HepG2 (cell line): ENCODE results near the gene ADD2. TPM values are rescaled to one million over a fixed set of nuclear protein-coding genes. Genes with fewer than 3 reads are reported as not detected.

Experiments
- ATAC-seq: fragments of 200-7000 bp; cut with Tn5 transposase; 3 replicates; pipeline ENCODE4 v1.9.1; 2020; ENCODE audit warnings: mild to moderate bottlenecking, moderate library complexity
- BruUV-seq: library from RNA; stranded (reverse); fragments of 400-500 nt; replicated peaks from 2 replicates; lab custom pipeline; 2021; lab: Mats Ljungman, UMichigan
- CTCF ChIA-PET: fragments of 300-600 bp; formaldehyde crosslinking; extraction: SDS; loops from one replicate; lab custom pipeline; 2021; ENCODE audit warnings: low total read pairs, inconsistent platforms, low intra/inter-chr PET ratio; lab: Yijun Ruan, JAX
- POLR2A ChIA-PET: fragments of 350-600 bp; sonication (Branson Sonifier 250); formaldehyde crosslinking; loops from one replicate; lab custom pipeline; 2020; ENCODE audit warnings: antibody characterized with exemption, inconsistent platforms; lab: Yijun Ruan, JAX
- DNase-seq: peaks from one replicate; pipeline ENCODE4 v3.0.0-alpha.2; 2015; ENCODE audit warnings: low spot score
- FAIRE-seq: peaks from 3 replicates; lab custom pipeline; 2011; peaks lifted over from hg19 to GRCh38; lab: Jason Lieb, UNC
- H2AFZ ChIP-seq: one replicate; pipeline ENCODE4 v1.6.1; 2011; ENCODE audit warnings: low read length, inconsistent platforms
- H3K27ac ChIP-seq: fragments of 300-600 bp; 3 replicates; pipeline ENCODE4 v1.8.0; 2011; ENCODE audit warnings: mixed run types, mild to moderate bottlenecking, mixed read lengths, low read length, inconsistent platforms; ENCODE audit not compliant: insufficient read depth; ENCODE audit errors: extremely low read length
- H3K27me3 ChIP-seq, 2 experiments: fragments of 200-600 bp in 1 of 2; 2 replicates in 1 of 2; 3 replicates in 1 of 2; pipeline versions ENCODE4 v1.6.0 to v1.8.0; 2011; ENCODE audit warnings: low read length in 2 of 2, mild to moderate bottlenecking in 2 of 2, moderate library complexity in 2 of 2, inconsistent platforms in 1 of 2; ENCODE audit not compliant: insufficient read depth in 2 of 2, control insufficient read depth in 1 of 2
- H3K36me3 ChIP-seq, 2 experiments: fragments of 200-600 bp in 1 of 2; replicated peaks in 1 of 2; 2 replicates in 1 of 2; 3 replicates in 1 of 2; pipeline versions ENCODE4 v1.5.1 to v1.8.0; 2011; ENCODE audit warnings: low read length in 2 of 2, inconsistent platforms in 1 of 2; ENCODE audit not compliant: insufficient read depth in 2 of 2, control insufficient read depth in 1 of 2
- H3K4me1 ChIP-seq: 2 replicates; pipeline ENCODE4 v1.5.1; 2012; ENCODE audit warnings: low read length, inconsistent platforms; ENCODE audit not compliant: insufficient read depth
- H3K4me2 ChIP-seq: 2 replicates; pipeline ENCODE4 v1.6.0; 2011; ENCODE audit warnings: low read depth, low read length, inconsistent platforms
- H3K4me3 ChIP-seq, 3 experiments: fragments of 200-600 bp in 1 of 3; sonication (generic), shearing (Covaris generic) in 1 of 3; replicated peaks in 1 of 3; 2 replicates each; pipeline ENCODE4 v1.5.1; 2011 to 2016; ENCODE audit warnings: low read length in 3 of 3, inconsistent platforms in 2 of 3, low read depth in 2 of 3, mild to moderate bottlenecking in 2 of 3, control low read depth in 1 of 3, mixed read lengths in 1 of 3; ENCODE audit not compliant: insufficient read depth in 1 of 3
- H3K79me2 ChIP-seq: one replicate; pipeline ENCODE4 v1.6.1; 2011; ENCODE audit warnings: low read length, inconsistent platforms; ENCODE audit not compliant: insufficient read depth
- H3K9ac ChIP-seq: 2 replicates; pipeline ENCODE4 v1.6.0; 2011; ENCODE audit warnings: mild to moderate bottlenecking, low read depth, low read length, inconsistent platforms; ENCODE audit not compliant: insufficient read depth
- H3K9me3 ChIP-seq: 2 replicates; pipeline ENCODE4 v1.5.1; 2012; ENCODE audit warnings: mild to moderate bottlenecking, low read length
- H4K20me1 ChIP-seq: 2 replicates; pipeline ENCODE4 v1.6.0; 2011; ENCODE audit warnings: inconsistent platforms, mild to moderate bottlenecking, low read length, moderate library complexity; ENCODE audit not compliant: insufficient read depth
- ATF7 ChIP-seq, 2 experiments: fragments of 450-650 bp in 1 of 2; sonication (generic) in 1 of 2; formaldehyde crosslinking in 1 of 2; IDR thresholded peaks; 2 replicates each; pipeline versions ENCODE4 v1.4.0 to v1.6.1; 2016 to 2020; ENCODE audit warnings: antibody characterized with exemption in 1 of 2, mild to moderate bottlenecking in 1 of 2, missing genetic modification reagents in 1 of 2
- HDAC2 ChIP-seq: sonication (generic); formaldehyde crosslinking; IDR thresholded peaks from 2 replicates; pipeline ENCODE4 v1.4.0; 2020; ENCODE audit warnings: missing genetic modification reagents
- NFE2L2 ChIP-seq: fragments of 150-350 bp; IDR thresholded peaks from 2 replicates; pipeline ENCODE4 v1.6.1; 2014; ENCODE audit warnings: low read length
- ZMYM2 ChIP-seq: sonication (generic); formaldehyde crosslinking; IDR thresholded peaks from 2 replicates; pipeline ENCODE4 v1.8.0; 2022; ENCODE audit warnings: mild to moderate bottlenecking, missing genetic modification reagents
- ZNF460 ChIP-seq: sonication (generic); formaldehyde crosslinking; IDR thresholded peaks from 2 replicates; pipeline ENCODE4 v1.5.1; 2020; ENCODE audit warnings: missing genetic modification reagents, mild to moderate bottlenecking, borderline replicate concordance
- ZNF768 ChIP-seq: sonication (generic); formaldehyde crosslinking; IDR thresholded peaks from 2 replicates; pipeline ENCODE4 v1.4.0; 2020; ENCODE audit warnings: missing genetic modification reagents
- ZSCAN22 ChIP-seq: sonication (generic); formaldehyde crosslinking; IDR thresholded peaks from 2 replicates; pipeline ENCODE4 v1.4.0; 2020; ENCODE audit warnings: mild to moderate bottlenecking, missing genetic modification reagents
- WGBS: methylation state at CpG from one replicate; pipeline ENCODE4 v1.1.6; 2017; ENCODE audit warnings: low lambda C conversion rate; 5-methylcytosine and 5-hydroxymethylcytosine counted together
- in situ Hi-C: cut with HindIII; loops from 2 replicates; pipeline ENCODE4 v1.10.0; 2017; ENCODE audit warnings: low pct_unique_long_range_greater_than_20kb; ENCODE audit not compliant: extremely low pct_ligation_motif_present
- intact Hi-C: fragments of 100-400 bp; cut with micrococcal nuclease; formaldehyde crosslinking; loops from one replicate; pipeline ENCODE4 v1.10.0; 2022; ENCODE audit not compliant: unreplicated experiment
- polyA plus RNA-seq, 8 experiments: library from polyadenylated mRNA; depleted of rRNA in 3 of 8; stranded (reverse) in 7 of 8; unstranded in 1 of 8; fragments of >200 nt; fragmentation: Illumina TruSeq in 4 of 8; extraction: Trizol in 4 of 8; gene quantifications; 2 replicates each; pipeline versions ENCODE4 v1.2.1 to v1.2.3, GENCODE V29; 2011 to 2016; ENCODE audit warnings: low read depth in 4 of 8, missing spikeins in 1 of 8, mixed read lengths in 1 of 8; ENCODE audit not compliant: insufficient read depth in 1 of 8
- total RNA-seq, 5 experiments: library from RNA; depleted of rRNA; stranded (reverse); fragments of >200 nt; fragmentation: Illumina TruSeq; extraction: Trizol; gene quantifications; 2 replicates each; pipeline ENCODE4 v1.2.3, GENCODE V29; 2016; ENCODE audit warnings: low read depth in 1 of 5
- TF ChIP-seq, protein P1 (sequence below): sonication (generic); formaldehyde crosslinking; IDR thresholded peaks from 2 replicates; pipeline ENCODE4 v1.5.1; 2020; ENCODE audit warnings: missing genetic modification reagents, mild to moderate bottlenecking, borderline replicate concordance
- TF ChIP-seq, protein P2 (sequence below): sonication (generic); formaldehyde crosslinking; IDR thresholded peaks from 2 replicates; pipeline ENCODE4 v1.4.0; 2020; ENCODE audit warnings: missing genetic modification reagents

The ADD2 gene
- total and polyA plus RNA-seq, 2 of the 13 experiments (the other 11 are each of a cell fraction or from before 2014, with no cell fraction given), result 0.05 to 0.13 TPM

DNA sequence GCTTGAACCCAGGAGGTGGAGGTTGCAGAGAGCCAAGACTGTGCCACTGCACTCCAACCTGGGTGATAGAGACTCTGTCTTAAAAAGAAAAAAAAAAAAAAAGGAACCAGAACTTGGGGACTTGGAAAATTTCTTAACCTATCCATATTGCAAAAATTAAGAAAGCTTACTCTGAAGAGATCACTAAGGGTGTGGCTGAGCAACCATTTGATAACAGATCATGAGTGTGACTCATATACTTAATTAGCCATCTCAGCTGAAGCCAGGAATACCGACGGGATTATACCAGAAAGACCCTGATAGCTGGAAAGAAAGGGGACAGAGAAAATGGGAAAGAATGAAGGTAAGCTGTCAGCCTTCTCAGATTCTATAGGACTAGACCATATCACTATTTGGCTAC is 7.1 kb upstream of the ADD2 start (continued):
- TF ChIP-seq, protein P1, sequence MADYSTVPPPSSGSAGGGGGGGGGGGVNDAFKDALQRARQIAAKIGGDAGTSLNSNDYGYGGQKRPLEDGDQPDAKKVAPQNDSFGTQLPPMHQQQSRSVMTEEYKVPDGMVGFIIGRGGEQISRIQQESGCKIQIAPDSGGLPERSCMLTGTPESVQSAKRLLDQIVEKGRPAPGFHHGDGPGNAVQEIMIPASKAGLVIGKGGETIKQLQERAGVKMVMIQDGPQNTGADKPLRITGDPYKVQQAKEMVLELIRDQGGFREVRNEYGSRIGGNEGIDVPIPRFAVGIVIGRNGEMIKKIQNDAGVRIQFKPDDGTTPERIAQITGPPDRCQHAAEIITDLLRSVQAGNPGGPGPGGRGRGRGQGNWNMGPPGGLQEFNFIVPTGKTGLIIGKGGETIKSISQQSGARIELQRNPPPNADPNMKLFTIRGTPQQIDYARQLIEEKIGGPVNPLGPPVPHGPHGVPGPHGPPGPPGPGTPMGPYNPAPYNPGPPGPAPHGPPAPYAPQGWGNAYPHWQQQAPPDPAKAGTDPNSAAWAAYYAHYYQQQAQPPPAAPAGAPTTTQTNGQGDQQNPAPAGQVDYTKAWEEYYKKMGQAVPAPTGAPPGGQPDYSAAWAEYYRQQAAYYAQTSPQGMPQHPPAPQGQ, result no peak
- TF ChIP-seq ZNF460 (no peak), HDAC2 (CRISPR knock-in tag) (no peak), ZNF768 (CRISPR knock-in tag) (no peak), ZSCAN22 (CRISPR knock-in tag) (no peak)
- TF ChIP-seq, all 625 proteins: peak for 0

DNA sequence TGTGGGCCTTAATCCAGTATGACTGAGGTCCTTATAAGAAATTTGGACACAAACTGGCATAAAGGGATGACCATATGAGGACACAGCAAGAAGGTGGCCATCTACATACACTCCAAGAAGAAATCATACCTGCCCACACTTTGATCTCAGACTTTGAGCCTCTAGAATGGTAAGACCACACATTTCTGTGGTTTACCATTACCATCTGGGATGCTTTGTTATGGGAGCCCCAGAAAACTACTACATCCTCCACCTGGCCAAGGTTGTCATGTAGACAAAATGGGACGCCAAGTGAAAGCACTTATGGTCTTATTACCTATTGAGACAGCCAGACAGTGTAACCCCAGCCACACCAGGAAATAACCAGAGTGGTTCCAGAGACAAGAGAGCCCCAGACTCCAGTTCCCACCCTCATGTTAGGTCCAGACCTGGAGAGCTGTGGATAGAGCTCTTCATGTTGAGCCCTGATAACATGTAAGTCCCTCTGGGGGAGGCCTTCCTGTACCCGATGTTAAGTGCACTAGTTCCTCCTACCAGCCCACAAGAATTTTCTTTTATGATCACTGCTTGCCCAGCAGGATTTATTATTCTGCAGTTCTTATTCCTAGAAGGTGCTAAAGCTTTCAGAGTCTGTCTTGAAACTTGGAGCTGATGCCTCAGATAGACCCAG is 4.6 kb upstream of the ADD2 start:
- H4K20me1 ChIP-seq, result no peaks in the 10 kb centered on the region
- FAIRE-seq (no peak), ATAC-seq (no peak), DNase-seq (no peak)
- no TSS peak for BruUV-seq
- H3K9me3 ChIP-seq, result no peaks in the 10 kb centered on the region
- H3K4me1 ChIP-seq, result no peaks in the 10 kb centered on the region
- CTCF ChIA-PET, result no interaction called here
- intact Hi-C loops (no loop called here), in situ Hi-C loops (loop anchor here (5.0 kb wide), 1 partner anchor 115 kb away; no protein-coding TSS in a partner anchor)
- POLR2A ChIA-PET, result no interaction called here
- H3K79me2 ChIP-seq, result no peaks in the 10 kb centered on the region
- H3K27ac ChIP-seq, result no peak overlapping the region
- H3K4me2 ChIP-seq, result no peak overlapping the region
- WGBS, result 0% methylated on average over 2 of the region's 2 CpGs
- H3K36me3 ChIP-seq, result no peaks in the 10 kb centered on the region
- H3K9ac ChIP-seq, result no peak overlapping the region
- no peak overlapping the region for H3K4me3 ChIP-seq
- H2AFZ ChIP-seq, result no peak overlapping the region
- peak; percentile 26; the same call in 1 of the 2 replicates for TF ChIP-seq ATF7 (IDR thresholded peaks at IDR 0.05)
- TF ChIP-seq ATF7 (CRISPR knock-in tag; IDR thresholded peaks at IDR 0.05), result no peak
- TF ChIP-seq ZMYM2 (CRISPR knock-in tag), result no peak
- TF ChIP-seq, protein P2, sequence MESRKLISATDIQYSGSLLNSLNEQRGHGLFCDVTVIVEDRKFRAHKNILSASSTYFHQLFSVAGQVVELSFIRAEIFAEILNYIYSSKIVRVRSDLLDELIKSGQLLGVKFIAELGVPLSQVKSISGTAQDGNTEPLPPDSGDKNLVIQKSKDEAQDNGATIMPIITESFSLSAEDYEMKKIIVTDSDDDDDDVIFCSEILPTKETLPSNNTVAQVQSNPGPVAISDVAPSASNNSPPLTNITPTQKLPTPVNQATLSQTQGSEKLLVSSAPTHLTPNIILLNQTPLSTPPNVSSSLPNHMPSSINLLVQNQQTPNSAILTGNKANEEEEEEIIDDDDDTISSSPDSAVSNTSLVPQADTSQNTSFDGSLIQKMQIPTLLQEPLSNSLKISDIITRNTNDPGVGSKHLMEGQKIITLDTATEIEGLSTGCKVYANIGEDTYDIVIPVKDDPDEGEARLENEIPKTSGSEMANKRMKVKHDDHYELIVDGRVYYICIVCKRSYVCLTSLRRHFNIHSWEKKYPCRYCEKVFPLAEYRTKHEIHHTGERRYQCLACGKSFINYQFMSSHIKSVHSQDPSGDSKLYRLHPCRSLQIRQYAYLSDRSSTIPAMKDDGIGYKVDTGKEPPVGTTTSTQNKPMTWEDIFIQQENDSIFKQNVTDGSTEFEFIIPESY (CRISPR knock-in tag), result no peak
- no peak for TF ChIP-seq NFE2L2
- H3K27me3 ChIP-seq, result peaks cover 2 to 44% of the 10 kb centered on the region in 2 experiments
